GM21576 (cell line): ENCODE measurements around the gene DIS3L.
"Not testable (repeated sequence)": the region's sequence is repeated elsewhere in the genome, so short reads cannot be mapped to it uniquely, and the experiment has no call there.

Experiments
- ATAC-seq: cut with Tn5 transposase; IDR thresholded peaks from one replicate; pipeline ENCODE4 v1.9.1; 2021; ENCODE audit warnings: mild to moderate bottlenecking, moderate library complexity; ENCODE audit not compliant: unreplicated experiment

DIS3L gene

DNA sequence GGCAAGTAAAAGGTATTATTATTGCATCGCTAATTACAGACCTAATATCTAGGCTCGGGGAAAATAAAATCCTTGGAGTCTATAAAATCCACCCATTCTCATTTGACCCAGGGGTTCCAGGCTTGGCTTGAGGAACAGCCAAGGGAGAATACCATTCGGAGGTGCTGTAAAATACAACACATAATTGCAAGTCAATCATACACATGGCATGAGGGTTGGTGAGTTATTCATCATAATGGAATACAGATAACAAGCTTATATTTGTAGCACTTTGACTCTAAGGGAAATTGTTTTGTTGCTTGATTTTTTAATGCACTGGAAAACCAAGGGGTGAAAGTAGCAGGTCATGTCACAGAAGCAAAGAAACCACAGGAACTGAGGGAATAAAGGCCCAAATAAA, 16.8 kb upstream of the DIS3L start:
- no peak for ATAC-seq

DNA sequence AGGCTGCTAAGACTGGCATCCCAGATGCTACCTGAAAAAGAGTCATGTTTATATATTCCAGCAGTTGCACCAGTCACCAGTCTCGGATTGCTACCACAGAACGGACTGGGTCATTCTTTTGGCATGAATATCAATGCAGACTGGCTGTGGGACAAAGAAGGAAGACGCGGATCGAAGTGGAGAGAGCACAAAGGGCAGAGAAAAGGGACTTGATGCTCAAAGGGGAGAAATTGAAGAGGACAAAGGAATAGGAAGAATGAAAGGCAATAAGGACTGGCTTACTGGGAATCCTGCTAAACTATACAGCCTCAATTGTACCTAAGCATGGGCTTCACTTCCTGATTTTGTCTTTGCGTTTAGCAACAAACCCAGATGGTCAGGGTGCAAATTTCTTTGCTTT, 15.3 kb upstream of the DIS3L start:
- no peak for ATAC-seq

DNA sequence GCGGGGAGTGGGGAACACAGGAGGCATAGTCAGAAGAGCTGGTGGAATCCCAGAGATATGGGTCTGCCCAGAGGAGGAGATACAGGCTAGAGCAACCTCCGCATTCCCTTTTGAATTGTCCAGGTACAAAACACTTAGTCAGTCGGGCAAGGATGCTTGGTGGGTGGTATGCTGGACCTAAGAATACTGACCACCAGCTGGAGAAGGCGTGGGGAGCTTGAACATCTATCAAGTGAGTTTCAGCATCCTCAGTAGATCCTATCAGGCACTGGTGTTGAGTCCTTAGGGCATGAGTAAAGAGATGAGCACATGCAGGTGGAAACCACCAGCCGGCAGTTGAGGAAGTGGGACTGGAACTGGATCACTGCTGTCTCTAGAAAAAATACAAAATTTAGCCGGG, 14.7 kb upstream of the DIS3L start:
- ATAC-seq = no peak

DNA sequence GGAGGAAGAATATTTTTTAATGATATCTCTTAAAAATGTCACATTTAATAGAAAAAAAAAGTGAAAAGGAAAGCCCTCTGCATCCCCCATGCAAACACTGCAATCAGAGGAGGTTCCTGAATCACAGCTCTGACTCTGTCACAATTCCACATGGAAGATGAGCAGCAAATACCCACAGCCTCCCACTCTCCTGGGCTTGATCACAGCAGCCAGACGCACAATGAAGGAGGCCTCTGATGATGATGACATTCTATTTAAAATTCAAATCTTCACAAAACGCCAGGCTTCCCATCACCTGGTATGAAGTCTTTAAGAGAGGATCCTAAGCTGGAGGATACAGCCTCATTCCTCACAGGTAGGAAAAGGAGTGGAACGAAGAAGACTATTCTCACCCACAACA, 9.1 kb upstream of the DIS3L start:
- ATAC-seq = no peak

DNA sequence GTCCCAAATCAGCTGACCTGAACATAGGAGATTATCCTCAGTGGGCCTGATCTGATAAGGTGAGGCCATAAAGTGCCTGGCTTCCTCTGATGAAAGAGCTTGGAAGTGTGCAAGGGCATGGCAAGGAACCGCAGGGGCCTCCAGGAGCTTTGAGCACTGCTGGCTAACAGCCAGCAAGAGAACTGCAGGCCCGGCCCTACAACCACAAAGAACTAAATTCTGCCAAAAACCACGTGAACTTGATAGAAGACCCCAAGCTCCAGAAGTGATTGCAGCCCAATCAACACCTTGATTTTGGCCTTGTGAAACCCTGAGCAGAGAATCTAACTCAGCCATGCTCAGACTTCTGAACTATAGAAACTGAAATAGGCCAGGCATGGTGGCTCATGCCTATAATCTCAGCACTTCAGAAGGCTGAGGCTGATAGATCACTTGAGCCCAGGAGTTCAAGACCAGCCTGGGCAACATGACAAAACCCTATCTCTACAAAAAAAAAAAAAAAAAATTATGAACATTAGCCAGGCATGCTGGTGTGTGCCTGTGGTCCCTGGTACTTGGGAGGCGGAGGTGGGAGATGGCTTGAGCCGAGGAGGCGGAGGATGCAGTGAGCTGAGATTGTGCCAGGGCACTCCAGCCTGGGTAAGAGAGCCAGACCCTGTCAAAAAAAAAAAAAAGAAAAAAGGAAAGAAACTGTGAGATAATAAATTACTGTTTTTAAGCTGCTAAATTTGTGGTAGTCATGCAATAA, 7.7 kb upstream of the DIS3L start:
- no peak for ATAC-seq

DNA sequence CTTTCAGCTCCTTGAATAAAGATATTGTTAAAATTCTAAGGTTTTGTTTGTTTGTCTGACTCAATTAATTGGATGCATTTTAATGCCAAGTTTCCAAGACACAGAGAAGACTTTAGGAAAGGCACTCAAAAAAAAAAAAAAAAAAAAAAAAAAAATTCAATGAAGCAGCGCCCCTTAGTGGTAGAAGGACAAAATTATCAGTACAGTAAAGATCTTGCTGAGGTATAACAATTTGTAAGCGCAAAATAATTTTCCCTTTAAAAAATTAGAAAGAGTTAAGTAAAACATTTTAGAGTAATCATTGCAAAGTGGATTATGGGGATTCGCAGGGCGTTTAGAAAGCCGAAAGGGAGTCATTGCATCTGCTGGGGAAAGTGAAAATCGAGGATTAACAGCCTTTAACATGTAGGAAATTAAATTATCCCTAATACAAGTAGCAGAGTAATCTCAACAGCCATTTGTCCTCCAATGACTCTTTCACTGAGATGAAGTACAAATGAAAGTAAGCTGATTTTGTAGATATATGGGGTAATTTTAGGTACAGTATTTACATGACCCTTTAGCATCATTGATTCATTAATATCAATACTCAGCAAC, 5.8 kb upstream of the DIS3L start:
- no peak for ATAC-seq

DNA sequence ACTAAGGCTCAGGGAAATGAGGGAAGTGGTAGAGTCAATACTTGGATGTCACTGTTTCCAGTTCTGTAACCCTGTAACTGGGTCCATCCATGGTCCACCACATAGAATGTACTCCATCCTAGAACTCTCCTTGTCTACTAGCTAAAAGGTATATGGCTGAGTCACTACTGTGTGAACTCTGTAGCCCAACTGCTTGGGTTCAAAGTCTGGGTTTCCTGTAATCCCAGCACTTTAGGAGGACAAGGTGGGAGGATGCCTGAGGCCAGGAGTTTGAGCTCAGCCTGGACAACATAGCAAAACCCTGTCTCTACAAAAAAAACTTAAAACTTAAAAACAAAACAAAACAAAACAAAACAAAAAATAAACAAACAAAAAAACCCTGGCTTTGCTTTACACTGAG, 5.3 kb upstream of the DIS3L start:
- no peak for ATAC-seq

DNA sequence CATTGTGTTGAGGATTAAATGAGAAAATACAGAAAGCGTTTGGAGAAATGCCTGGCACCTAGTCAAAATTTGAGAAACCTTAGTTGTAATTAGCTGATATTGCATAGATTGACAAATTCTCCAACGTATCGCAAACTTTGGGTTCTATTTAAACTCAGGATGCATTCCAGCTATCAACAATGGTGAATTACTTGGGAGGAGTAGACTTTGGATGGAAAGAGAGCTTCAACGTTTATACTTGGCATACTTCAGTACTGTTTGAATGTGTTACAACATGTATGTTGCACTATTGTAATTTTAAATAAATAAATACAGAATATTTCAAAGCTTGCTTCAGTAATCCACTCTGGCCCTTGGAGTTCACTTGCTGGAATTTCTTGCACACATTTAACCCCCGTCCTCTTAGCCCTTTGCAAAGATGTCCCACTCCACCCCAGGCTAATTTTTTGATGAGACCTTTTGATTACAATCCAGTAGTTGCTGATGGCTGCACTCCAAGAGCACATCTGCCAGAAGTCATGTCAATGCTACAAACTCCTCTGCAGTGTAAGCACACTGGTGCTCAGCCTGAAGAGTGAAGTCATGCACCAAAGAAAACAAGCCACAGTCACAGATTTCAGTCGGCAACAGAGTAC, 4.7 kb upstream of the DIS3L start:
- no peak for ATAC-seq

DNA sequence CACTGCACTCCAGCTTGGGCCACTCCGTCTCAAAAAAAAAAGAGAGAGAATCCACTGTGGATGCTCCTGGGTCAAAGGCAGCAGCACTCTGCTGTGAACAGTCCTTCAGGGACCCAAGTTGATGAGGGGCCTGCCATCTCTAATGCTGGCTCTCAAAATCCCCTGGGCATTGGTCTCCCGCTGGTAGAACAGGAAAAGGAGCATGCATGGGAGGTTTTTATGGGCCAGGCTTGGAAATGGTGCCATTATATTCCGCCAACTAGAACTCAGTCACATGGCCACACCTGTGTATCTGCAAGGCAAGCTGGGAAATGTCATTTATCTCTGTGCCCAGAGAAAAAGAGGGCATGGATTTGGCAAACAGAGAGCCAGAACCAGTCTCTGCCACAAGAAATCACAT, 3.4 kb upstream of the DIS3L start:
- ATAC-seq = no peak

DNA sequence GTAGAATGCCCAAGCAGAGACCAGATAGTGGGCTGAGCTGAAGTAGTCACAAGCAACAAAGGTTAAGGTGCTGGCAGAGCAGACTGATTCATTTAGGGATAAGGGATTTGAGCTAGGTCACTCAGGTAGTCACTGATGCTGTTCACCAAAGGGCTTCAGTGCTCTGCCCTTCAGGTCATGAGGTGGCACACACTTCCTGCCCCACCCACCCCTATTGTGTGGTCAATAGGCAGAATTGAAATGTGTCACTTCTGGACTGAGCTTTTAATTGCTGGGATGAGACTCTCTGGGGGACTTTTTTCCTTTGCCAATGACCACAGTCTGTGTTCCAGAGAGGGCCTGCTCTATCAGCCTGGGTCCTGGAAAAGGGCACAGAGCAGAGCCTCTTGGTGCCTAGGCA, 2.9 kb upstream of the DIS3L start:
- no peak for ATAC-seq

DNA sequence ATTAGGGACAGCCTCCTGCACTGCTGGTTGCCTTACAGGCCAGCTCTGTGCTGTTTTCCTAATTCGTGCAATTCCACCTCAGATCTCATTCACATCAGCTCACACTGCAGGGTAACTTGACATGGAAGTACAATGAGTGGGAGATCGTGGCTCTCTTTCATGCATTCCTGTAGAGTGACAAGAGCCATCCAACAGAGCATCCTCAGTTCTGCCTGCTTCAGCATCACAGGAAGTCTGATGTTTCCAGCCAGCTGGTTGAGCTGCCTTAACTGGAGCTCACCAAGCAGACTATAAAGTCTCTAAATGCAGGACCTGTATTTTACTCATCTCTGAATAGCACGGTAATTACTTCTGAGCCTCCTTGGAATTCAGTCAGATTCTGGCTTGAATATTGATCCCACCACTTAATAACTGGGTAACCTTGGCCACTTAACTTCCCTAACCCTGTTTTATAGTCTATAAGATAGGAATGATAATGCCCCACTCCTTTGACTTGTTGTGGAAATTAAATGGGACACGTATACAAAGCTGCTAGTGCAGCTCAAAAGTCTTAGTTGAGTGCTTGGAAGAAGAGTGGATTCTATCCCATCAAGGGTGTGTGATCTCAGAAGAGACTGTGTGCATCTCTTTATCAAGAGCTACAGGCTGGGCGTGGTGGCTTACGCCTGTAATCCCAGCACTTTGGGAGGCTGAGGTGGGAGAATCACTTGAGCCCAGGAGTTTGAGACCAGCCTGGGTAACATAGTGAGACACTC, 1.4 kb upstream of the DIS3L start:
- ATAC-seq = no peak

DNA sequence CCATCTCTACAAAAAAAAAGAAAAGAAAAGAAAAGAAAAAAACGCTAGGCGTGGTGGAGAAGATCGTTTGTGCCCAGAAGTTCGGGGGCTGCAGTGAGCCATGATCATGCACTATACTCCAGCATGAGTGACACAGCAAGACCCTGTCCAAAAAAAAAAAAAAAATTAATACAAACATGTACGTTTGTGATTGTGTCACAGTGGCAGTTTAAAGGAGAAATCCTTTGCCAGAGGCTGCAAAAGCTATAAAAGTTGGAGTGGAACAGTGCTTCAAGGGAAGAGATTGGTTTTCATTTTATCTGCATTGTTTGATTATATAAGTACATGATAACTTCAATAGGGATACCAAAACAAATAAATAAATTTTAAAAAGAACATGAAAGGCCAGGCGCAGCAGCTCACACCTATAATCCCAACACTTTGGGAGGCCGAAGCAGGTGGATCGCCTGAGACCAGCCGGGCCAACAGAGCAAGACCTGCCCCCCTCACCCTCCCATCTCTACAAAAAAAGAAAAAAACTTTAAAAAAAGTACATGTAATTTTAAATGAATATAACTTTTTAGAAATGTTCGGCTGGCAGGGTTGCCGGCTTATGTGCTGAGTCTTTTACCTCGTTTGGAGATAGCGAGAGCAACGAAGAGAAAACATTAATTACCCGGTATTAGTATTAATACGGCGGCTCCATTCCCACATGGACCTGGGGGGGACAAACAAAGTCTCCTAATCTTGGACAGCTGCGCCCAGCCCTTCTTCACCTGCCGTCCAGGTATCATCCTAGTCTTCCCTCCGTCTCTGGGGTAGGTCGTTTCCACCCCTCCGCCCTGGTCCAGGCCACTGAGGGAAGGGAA, 573 bp upstream of the DIS3L start:
- ATAC-seq = no peak

DNA sequence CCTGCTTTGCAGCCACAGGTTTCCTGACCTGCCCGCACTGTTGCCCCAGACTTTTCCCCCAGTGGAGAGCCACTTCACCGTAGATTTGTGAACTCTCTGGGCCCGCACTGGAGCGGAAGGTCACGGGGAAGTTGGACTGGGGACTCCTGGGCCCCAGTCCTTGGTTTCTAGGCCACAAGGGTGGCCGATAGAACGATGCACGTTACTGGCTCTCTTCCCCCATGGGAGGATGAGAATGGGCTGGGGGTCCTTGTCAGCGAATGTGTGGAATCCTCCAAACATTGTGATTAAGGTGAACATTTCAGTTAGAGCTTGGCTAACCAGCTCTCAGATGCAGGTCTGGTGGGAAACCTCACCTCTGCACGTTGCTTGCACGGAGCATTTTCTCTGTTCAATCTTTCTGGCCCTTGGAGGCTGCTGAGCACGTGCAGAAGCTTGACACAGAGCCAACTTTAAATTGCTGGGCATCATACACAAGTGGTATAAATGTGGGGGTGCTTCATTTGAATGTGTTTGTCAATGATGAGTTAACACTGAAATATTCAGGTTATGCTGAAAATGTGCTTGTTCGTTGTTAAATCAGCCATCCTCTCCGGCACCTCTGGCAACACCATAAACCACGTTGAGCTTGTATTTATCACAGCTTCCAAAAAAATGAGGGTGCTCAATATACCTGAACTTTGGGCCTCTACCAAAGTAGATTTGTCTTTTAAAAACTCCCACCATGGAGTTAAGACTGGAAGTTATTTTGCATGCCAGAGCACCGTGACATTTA, 976 bp downstream of the DIS3L start:
- peak; percentile 10 for ATAC-seq

DNA sequence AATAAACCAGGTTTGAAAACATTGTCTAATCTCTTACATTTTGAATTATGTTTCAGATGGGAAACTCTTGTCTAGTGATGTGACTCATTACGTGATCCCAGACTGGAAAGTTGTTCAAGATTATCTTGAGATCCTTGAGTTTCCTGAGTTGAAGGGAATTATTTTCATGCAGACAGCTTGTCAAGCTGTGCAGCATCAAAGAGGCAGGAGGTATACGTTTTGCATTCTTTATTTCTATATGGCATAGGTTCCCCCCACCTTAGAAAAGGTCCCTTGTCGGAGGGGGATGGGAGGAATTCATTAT, 1.5 kb downstream of the DIS3L start:
- ATAC-seq = no peak

DNA sequence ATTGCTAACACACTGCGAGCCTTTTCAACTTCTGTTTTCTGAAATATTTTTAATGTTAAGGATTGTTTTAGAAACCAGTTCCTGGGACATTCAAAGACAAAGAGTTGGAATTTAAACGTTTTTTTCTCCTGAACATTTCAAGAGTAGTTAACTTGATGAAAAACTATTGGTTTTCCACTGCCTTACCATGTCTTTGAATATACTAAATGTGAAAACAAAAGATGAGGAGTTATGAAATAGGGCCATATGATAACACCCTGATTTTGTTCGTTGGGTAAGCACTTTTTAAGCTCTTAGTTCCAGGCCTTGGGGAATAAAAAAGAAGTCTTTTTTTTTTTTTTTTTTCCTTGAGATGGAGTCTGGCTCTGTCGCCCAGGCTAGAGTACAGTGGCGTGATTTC, 2.8 kb downstream of the DIS3L start:
- ATAC-seq = no peak

DNA sequence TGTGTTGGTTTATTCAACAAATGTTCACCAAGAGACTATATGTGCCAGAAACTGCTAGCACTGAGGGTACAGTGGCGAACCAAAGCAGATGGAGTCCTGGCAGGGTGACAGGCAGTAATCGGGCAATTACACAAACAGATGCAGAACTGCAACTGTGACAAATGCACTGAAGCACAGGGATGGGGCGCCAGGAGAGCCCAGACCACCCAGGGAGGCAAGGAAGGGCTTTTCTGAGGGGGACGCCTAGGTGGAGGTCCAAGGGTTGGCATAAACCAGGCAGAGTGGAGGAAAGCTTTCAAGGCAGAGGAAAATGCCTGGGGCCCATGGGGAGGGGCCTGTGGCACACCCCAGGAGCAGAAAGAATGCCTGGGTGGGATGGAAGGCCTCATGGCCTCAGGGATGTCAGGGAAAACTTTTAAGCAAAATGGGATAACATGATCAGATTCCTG, 5.5 kb downstream of the DIS3L start:
- ATAC-seq = no peak

DNA sequence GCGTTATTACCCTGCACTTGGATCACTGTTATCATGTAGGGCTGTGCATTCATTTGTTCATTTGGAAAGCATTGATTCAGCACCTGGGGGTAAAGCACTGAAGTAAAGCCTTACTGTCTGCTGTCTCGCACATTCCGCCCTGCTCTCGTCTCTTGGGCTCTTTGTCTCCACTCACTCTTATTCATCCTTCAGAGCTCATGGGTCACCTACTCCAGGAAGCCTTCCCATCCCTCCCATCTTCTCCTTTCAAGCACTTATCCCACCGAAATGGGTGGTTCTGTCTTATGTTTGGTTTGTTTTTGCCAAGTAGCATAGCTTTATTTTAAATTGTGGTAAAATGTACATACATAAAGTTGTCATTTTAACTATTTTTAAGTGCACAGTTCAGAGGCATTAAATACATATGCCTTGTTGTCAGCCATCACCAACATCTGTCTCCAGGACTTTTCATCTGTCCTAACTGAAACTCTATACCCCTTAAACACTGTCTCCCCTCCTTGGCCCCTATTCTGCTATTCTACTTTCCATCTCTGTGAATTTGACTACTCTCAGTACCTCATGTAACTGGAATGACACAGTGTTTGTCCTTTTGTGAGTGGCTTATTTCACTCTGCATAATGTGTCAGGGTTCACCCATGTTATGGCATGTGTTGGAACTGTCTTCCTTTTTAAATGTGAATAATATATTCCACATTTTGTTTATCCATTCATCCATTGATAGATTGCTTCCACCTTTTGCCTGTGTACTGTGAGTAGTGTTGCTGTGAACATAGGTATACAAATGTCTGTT, 9.3 kb downstream of the DIS3L start:
- ATAC-seq = no peak

DNA sequence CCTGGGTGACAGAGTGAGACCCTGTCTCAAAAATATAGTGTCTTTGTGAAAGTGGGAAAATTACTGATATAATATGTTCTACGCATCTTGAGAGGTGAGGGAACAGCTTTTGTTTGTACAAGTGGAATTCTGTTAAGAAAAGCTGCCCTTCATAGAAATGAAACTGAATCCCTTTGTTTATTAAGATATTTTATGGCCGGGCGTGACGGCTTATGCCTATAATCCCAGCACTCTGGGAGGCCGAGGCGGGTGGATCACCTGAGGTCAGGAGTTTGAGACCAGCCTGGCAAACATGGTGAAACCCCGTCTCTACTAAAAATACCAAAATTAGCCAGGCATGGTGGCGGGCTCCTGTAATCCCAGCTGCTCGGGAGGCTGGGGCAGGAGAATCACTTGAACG, 11.1 kb downstream of the DIS3L start:
- ATAC-seq = not testable (repeated sequence)

DNA sequence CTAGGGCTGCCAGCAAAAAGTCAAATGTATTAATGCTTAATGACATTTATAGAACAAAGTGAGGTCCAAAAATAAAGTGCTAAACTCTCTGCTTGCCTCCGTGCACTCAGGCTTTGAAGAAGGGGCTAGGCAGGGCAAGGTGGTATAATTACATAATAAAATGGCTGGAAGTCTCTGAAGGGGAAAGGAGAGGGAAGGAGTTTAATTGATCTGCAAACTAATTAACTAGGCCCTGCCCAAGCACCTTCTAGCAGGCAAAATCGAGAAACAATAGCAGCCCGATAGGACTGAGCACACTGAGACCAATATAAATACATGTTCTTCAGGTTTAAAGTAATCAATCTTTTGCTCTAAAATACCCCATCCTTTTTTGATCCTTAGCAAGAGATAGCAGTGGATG, 13.0 kb downstream of the DIS3L start:
- ATAC-seq = no peak
